ENCODE results near the gene ENTREP1. TPM values are rescaled to one million over a fixed set of nuclear protein-coding genes. Genes with fewer than 3 reads are reported as not detected.

Gene ENTREP1
- total RNA-seq, 2 donors from 2014 or later: 6.9 to 10.9 TPM

GRCh38 chr9:69364510-69365150 is 39.6 kb downstream of the ENTREP1 start:
- WGBS, 2 donors: 85 to 89% methylated on average over 3 of the region's 3 CpGs
- no peaks in the 10 kb centered on the region for H3K27me3 ChIP-seq
- DNase-seq (no peak), ATAC-seq (no peak)
- H3K36me3 ChIP-seq (replicated peaks in 1 of 2; ENCODE audit: insufficient read depth in 1 of 2, low read depth in 2 of 2): no peaks in the 10 kb centered on the region
- TF ChIP-seq CTCF (IDR thresholded peaks at IDR 0.05): no peak
- no peak for TF ChIP-seq POLR2A (IDR thresholded peaks at IDR 0.05)
- H3K4me3 ChIP-seq: no peak overlapping the region
- no peaks in the 10 kb centered on the region for H3K9me3 ChIP-seq
- intact Hi-C loops (cut with DNase I): no loop called here
- H3K4me1 ChIP-seq: no peaks in the 10 kb centered on the region
- H3K27ac ChIP-seq: no peak overlapping the region

- Histone ChIP-seq H3K4me1 (peaks cover 19% of the 10 kb centered on the region), H3K4me3 (no peak overlapping the region), H3K36me3 (replicated peaks in 1 of 2; ENCODE audit: insufficient read depth in 1 of 2, low read depth in 2 of 2) (no peaks in the 10 kb centered on the region), H3K9me3 (no peaks in the 10 kb centered on the region), H3K27me3 (no peaks in the 10 kb centered on the region), H3K27ac (no peak overlapping the region)
- DNase-seq: no peak
- WGBS, 2 donors: 10 to 12% methylated on average over 2 of the region's 2 CpGs
- intact Hi-C loops (cut with DNase I): no loop called here
- no peak for TF ChIP-seq POLR2A (IDR thresholded peaks at IDR 0.05)
- peak; percentile 45 for ATAC-seq
Measured at GRCh38 chr9:69370430-69370829, 45.4 kb downstream of the ENTREP1 start.

- ATAC-seq: no peak
- Histone ChIP-seq H3K9me3 (no peaks in the 10 kb centered on the region), H3K36me3 (replicated peaks in 1 of 2; ENCODE audit: insufficient read depth in 1 of 2, low read depth in 2 of 2) (no peaks in the 10 kb centered on the region), H3K4me1 (peaks cover 19% of the 10 kb centered on the region), H3K27me3 (no peaks in the 10 kb centered on the region), H3K4me3 (no peak overlapping the region), H3K27ac (no peak overlapping the region)
- DNase-seq: no peak
- TF ChIP-seq POLR2A (IDR thresholded peaks at IDR 0.05) (no peak), CTCF (IDR thresholded peaks at IDR 0.05) (no peak)
- intact Hi-C loops (cut with DNase I): no loop called here
- whole genome bisulfite sequencing, 2 donors: 19 to 22% methylated on average over 1 of the region's 1 CpG
Measured at GRCh38 chr9:69371001-69371400, 46.0 kb downstream of the ENTREP1 start.

GRCh38 chr9:69376651-69377050 is 51.6 kb downstream of the ENTREP1 start:
- Histone ChIP-seq H3K27me3 (no peaks in the 10 kb centered on the region), H3K4me3 (no peak overlapping the region), H3K9me3 (no peaks in the 10 kb centered on the region), H3K27ac (no peak overlapping the region), H3K4me1 (peaks cover 2% of the 10 kb centered on the region), H3K36me3 (replicated peaks in 1 of 2; ENCODE audit: insufficient read depth in 1 of 2, low read depth in 2 of 2) (no peaks in the 10 kb centered on the region)
- intact Hi-C loops (cut with DNase I): no loop called here
- 39 to 54% methylated on average over 3 of the region's 3 CpGs for WGBS, 2 donors
- DNase-seq (peak in 1 of 4 donors; percentile 37), ATAC-seq (peak; percentile 63)
- TF ChIP-seq CTCF (IDR thresholded peaks at IDR 0.05) (no peak), POLR2A (IDR thresholded peaks at IDR 0.05) (no peak)

GRCh38 chr9:69377291-69377690 is 52.3 kb downstream of the ENTREP1 start:
- H3K27ac ChIP-seq: no peak overlapping the region
- no peaks in the 10 kb centered on the region for H3K27me3 ChIP-seq
- H3K9me3 ChIP-seq: no peaks in the 10 kb centered on the region
- TF ChIP-seq CTCF (IDR thresholded peaks at IDR 0.05): no peak
- no peak for TF ChIP-seq POLR2A (IDR thresholded peaks at IDR 0.05)
- H3K4me1 ChIP-seq: no peaks in the 10 kb centered on the region
- WGBS, 2 donors: 91 to 96% methylated on average over 13 of the region's 13 CpGs
- DNase-seq (no peak), ATAC-seq (no peak)
- intact Hi-C loops (cut with DNase I): no loop called here
- H3K36me3 ChIP-seq (replicated peaks in 1 of 2; ENCODE audit: insufficient read depth in 1 of 2, low read depth in 2 of 2): no peaks in the 10 kb centered on the region
- H3K4me3 ChIP-seq: no peak overlapping the region

Measured in body of pancreas (tissue), 4 donors.